AG04450 (cell line): ENCODE data around the gene MRPL10. TPM values are rescaled to one million over a fixed set of nuclear protein-coding genes. Genes with fewer than 3 reads are reported as not detected.

Source experiments
- CTCF ChIA-PET: fragments of 300-600, 350-600 bp; formaldehyde crosslinking; extraction: SDS; loops from one replicate; lab custom pipeline; 2022; ENCODE audit warnings: antibody characterized with exemption, inconsistent platforms; lab: Charles Lee
- POLR2A ChIA-PET: fragments of 350-600 bp; formaldehyde crosslinking; extraction: SDS; loops from one replicate; lab custom pipeline; 2021; ENCODE audit warnings: antibody characterized with exemption, inconsistent platforms; lab: Yijun Ruan, JAX
- DNase-seq: peaks from one replicate; pipeline ENCODE4 v3.0.0-alpha.2; 2011; ENCODE audit warnings: low read depth, low spot score
- H3K27ac ChIP-seq: one replicate; pipeline ENCODE4 v1.5.1; 2012; ENCODE audit warnings: low read depth, low read length, control low read depth
- H3K27me3 ChIP-seq: one replicate; pipeline ENCODE4 v1.6.0; 2012; ENCODE audit warnings: low read length; ENCODE audit not compliant: control insufficient read depth, insufficient read depth
- H3K4me3 ChIP-seq: 2 replicates; pipeline ENCODE4 v1.5.1; 2011; ENCODE audit warnings: mild to moderate bottlenecking, low read depth, low read length, control low read depth
- H3K9me3 ChIP-seq: 2 replicates; pipeline ENCODE4 v1.5.1; 2012; ENCODE audit warnings: low read length; ENCODE audit not compliant: control insufficient read depth, insufficient read depth
- CTCF ChIP-seq: IDR thresholded peaks from 2 replicates; pipeline ENCODE4 v1.5.1; 2011; ENCODE audit warnings: low read depth, low read length, control low read depth, inconsistent platforms
- polyA plus RNA-seq: library from polyadenylated mRNA; depleted of rRNA; stranded (reverse); fragments of >200 nt; gene quantifications from 2 replicates; pipeline ENCODE4 v1.2.3, GENCODE V29; 2011

Gene MRPL10
- polyA plus RNA-seq, 1 experiment: 64.4 TPM

DNA sequence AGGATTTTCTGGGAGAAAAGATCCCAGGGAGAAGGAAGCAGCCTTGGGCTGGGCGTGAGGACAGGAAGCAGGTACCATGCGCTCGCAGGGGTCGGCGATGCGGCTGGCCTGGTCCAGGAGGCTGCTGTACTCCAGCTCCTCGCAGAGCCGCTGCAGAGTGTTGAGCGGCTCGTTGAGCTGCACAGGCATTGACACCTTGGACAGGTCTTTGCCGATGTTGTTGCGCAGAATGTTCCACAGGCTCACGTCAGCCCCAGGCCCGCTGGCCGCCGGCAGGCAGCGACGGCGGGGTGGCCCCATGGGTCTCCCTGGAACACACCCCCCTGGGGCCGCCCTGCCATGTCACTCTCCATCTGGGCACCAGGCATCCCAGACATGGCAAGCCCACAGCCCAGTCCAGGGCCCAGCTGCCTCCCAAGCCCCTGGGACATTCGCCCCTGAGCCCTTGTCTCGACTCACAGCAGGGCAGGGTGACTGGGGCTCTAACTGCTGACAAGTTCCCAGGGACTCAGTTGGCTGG, 17.8 kb downstream of the MRPL10 start:
- Histone ChIP-seq H3K27me3 (no peaks in the 10 kb centered on the region), H3K4me3 (no peak overlapping the region), H3K27ac (no peak overlapping the region), H3K9me3 (no peaks in the 10 kb centered on the region; the same call in 1 of the 2 replicates)
- ChIA-PET POLR2A (no interaction called here), CTCF (no interaction called here)
- DNase-seq: no peak
- no peak for TF ChIP-seq CTCF

- H3K27ac ChIP-seq: no peak overlapping the region
- H3K27me3 ChIP-seq: no peaks in the 10 kb centered on the region
- CTCF ChIA-PET: no interaction called here
- DNase-seq: no peak
- H3K9me3 ChIP-seq: no peaks in the 10 kb centered on the region; the same call in 1 of the 2 replicates
- no peak for TF ChIP-seq CTCF
- H3K4me3 ChIP-seq: no peak overlapping the region
- POLR2A ChIA-PET: no interaction called here
These were observed 18.3 kb downstream of the MRPL10 start for GRCh38 chr17:47813077-47813476.

DNA sequence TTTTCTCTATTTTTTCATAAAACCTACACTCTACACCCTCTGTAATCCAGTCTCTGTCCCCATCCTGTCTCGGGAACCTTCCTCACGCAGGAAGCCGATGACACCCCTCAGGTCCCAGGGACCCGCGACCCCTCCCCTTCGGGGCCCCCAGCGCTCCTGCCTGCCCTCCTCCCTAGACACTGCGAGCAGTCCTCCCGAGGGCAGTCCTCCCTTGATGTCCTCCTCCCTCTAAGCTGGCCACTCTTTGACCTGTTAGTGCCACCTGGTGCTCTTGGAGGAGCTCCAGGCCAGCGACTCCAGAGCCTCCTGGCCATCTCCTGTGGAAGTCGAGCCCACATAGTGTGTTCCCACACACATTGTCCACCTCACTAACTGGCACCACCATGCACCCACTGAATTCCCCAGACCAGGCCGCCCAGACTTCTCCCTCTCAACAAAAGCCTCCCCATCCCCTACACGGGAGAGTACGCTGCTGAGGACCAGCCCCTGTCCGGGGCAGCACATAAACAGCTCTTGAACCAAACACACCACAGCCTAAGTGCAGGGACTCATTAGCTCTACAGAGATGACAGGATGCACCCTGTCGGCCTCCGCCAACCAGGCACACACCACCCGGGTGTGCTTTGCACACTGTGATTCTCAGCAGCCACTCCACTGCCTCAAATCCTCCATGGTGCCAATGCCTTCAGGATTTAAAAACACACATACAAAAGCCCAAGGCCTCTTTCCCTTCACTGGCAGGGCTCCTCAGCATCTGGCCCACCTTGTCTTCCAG, 19.0 kb downstream of the MRPL10 start:
- Histone ChIP-seq H3K9me3 (no peaks in the 10 kb centered on the region; the same call in 1 of the 2 replicates), H3K27me3 (no peaks in the 10 kb centered on the region), H3K27ac (no peak overlapping the region), H3K4me3 (no peak overlapping the region)
- ChIA-PET CTCF (no interaction called here), POLR2A (no interaction called here)
- no peak for TF ChIP-seq CTCF
- no peak for DNase-seq

DNA sequence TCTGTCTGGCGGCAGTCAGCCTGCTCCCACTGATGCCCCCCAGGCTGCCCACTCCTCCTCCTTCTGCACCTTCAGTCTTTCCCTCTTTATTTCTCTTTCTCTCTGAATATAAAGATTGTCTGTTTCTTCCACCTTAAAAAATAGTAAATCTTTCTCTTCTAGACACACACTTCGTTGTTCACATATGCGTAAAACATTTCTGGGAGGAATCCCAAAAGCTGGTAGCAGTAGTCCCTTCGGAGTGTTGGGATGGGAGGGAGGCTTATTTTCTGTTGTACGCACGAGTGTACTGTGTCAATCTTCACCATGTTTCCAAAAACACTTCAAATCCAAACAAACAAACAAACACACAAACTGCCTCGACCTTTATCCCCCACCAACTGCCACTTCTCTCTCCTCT, 19.6 kb downstream of the MRPL10 start:
- ChIA-PET POLR2A (no interaction called here), CTCF (no interaction called here)

More for the DNA sequence above, 19.6 kb downstream of the MRPL10 start:
- Histone ChIP-seq H3K27me3 (no peaks in the 10 kb centered on the region), H3K4me3 (no peak overlapping the region), H3K27ac (no peak overlapping the region), H3K9me3 (no peaks in the 10 kb centered on the region; the same call in 1 of the 2 replicates)
- TF ChIP-seq CTCF: no peak
- DNase-seq: no peak
